ENCODE measurements around the gene PLXNA1.

The PLXNA1 gene

GRCh38 chr3:127025456-127025855 lies 42.5 kb downstream of the PLXNA1 start:
- Histone ChIP-seq H3K36me3 (replicated peaks; ENCODE audit: insufficient read depth, low read length) (no peaks in the 10 kb centered on the region), H3K9ac (ENCODE audit: low read length) (no peak overlapping the region), H3F3A (ENCODE audit: insufficient read depth, low read length) (no peaks in the 10 kb centered on the region), H3K79me2 (ENCODE audit: low read length) (no peaks in the 10 kb centered on the region), H3K9me2 (replicated peaks; ENCODE audit: insufficient read depth, low read length) (no peaks in the 10 kb centered on the region), H3K9me3 (replicated peaks; ENCODE audit: insufficient read depth, low read length) (no peaks in the 10 kb centered on the region), H3K27ac (ENCODE audit: low read length) (no peak overlapping the region), H3K4me3 (ENCODE audit: low read length) (no peak overlapping the region), H2AFZ (ENCODE audit: low read length) (no peak overlapping the region), H3K4me1 (ENCODE audit: low read length) (no peaks in the 10 kb centered on the region), H4K20me1 (ENCODE audit: insufficient read depth, low read length) (no peaks in the 10 kb centered on the region), H3K4me2 (ENCODE audit: low read depth, low read length) (no peak overlapping the region), H3K27me3 (replicated peaks; ENCODE audit: insufficient read depth, low read length) (no peaks in the 10 kb centered on the region)
- no peak for DNase-seq
- TF ChIP-seq EZH2 (optimal IDR thresholded peaks at IDR 0.05; ENCODE audit: low read depth, low read length), result no peak
- TF ChIP-seq EZH2phosphoT487 (IDR thresholded peaks at IDR 0.05; ENCODE audit: low read length), result no peak
- TF ChIP-seq CTCF (IDR thresholded peaks at IDR 0.05; ENCODE audit: low read length), result no peak

GRCh38 chr3:127026036-127026435 lies 43.1 kb downstream of the PLXNA1 start:
- Histone ChIP-seq H3K9me3 (replicated peaks; ENCODE audit: insufficient read depth, low read length) (no peaks in the 10 kb centered on the region), H3K4me2 (ENCODE audit: low read depth, low read length) (no peak overlapping the region), H2AFZ (ENCODE audit: low read length) (no peak overlapping the region), H3K9ac (ENCODE audit: low read length) (no peak overlapping the region), H4K20me1 (ENCODE audit: insufficient read depth, low read length) (no peaks in the 10 kb centered on the region), H3K4me1 (ENCODE audit: low read length) (no peaks in the 10 kb centered on the region), H3K4me3 (ENCODE audit: low read length) (no peak overlapping the region), H3K9me2 (replicated peaks; ENCODE audit: insufficient read depth, low read length) (no peaks in the 10 kb centered on the region), H3K79me2 (ENCODE audit: low read length) (no peaks in the 10 kb centered on the region), H3K36me3 (replicated peaks; ENCODE audit: insufficient read depth, low read length) (no peaks in the 10 kb centered on the region), H3K27ac (ENCODE audit: low read length) (no peak overlapping the region), H3F3A (ENCODE audit: insufficient read depth, low read length) (no peaks in the 10 kb centered on the region), H3K27me3 (replicated peaks; ENCODE audit: insufficient read depth, low read length) (no peaks in the 10 kb centered on the region)
- TF ChIP-seq CTCF (IDR thresholded peaks at IDR 0.05; ENCODE audit: low read length) (no peak), EZH2phosphoT487 (IDR thresholded peaks at IDR 0.05; ENCODE audit: low read length) (no peak), EZH2 (optimal IDR thresholded peaks at IDR 0.05; ENCODE audit: low read depth, low read length) (no peak)
- DNase-seq, result no peak

GRCh38 chr3:127026661-127027060 lies 43.7 kb downstream of the PLXNA1 start:
- H3K4me1 ChIP-seq (ENCODE audit: low read length), result no peaks in the 10 kb centered on the region
- no peaks in the 10 kb centered on the region for H3F3A ChIP-seq (ENCODE audit: insufficient read depth, low read length)
- no peaks in the 10 kb centered on the region for H3K36me3 ChIP-seq (replicated peaks; ENCODE audit: insufficient read depth, low read length)
- H3K9ac ChIP-seq (ENCODE audit: low read length), result no peak overlapping the region
- no peaks in the 10 kb centered on the region for H3K9me2 ChIP-seq (replicated peaks; ENCODE audit: insufficient read depth, low read length)
- no peaks in the 10 kb centered on the region for H3K9me3 ChIP-seq (replicated peaks; ENCODE audit: insufficient read depth, low read length)
- TF ChIP-seq EZH2 (optimal IDR thresholded peaks at IDR 0.05; ENCODE audit: low read depth, low read length), result no peak
- TF ChIP-seq EZH2phosphoT487 (IDR thresholded peaks at IDR 0.05; ENCODE audit: low read length), result no peak
- no peak for TF ChIP-seq CTCF (IDR thresholded peaks at IDR 0.05; ENCODE audit: low read length)
- no peak overlapping the region for H3K4me2 ChIP-seq (ENCODE audit: low read depth, low read length)
- H4K20me1 ChIP-seq (ENCODE audit: insufficient read depth, low read length), result no peaks in the 10 kb centered on the region
- no peak for DNase-seq
- H3K27me3 ChIP-seq (replicated peaks; ENCODE audit: insufficient read depth, low read length), result no peaks in the 10 kb centered on the region
- no peak overlapping the region for H3K27ac ChIP-seq (ENCODE audit: low read length)
- no peak overlapping the region for H3K4me3 ChIP-seq (ENCODE audit: low read length)
- no peak overlapping the region for H2AFZ ChIP-seq (ENCODE audit: low read length)
- H3K79me2 ChIP-seq (ENCODE audit: low read length), result no peaks in the 10 kb centered on the region

Data from MM.1S (cell line).